ENCODE results near the gene RNF152.

DNA sequence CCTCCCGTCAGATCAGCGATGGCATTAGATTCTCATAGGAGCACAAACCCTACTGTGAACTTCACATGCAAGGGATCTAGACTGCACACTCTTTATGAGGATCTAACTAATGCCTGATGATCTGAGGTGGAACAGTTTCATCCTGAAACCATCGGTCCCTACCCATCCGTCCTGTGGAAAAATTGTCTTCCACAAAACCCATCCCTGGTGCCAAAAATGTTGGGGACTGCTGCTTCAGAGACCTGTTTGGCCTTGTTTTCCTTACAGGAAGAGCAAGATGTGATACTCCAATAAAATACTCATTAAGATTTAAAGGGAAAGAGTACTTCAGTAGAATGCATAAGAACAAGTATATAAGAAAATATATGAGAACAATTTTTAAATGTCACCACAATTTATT is 71.1 kb downstream of the RNF152 start:
- TF ChIP-seq, protein P1, sequence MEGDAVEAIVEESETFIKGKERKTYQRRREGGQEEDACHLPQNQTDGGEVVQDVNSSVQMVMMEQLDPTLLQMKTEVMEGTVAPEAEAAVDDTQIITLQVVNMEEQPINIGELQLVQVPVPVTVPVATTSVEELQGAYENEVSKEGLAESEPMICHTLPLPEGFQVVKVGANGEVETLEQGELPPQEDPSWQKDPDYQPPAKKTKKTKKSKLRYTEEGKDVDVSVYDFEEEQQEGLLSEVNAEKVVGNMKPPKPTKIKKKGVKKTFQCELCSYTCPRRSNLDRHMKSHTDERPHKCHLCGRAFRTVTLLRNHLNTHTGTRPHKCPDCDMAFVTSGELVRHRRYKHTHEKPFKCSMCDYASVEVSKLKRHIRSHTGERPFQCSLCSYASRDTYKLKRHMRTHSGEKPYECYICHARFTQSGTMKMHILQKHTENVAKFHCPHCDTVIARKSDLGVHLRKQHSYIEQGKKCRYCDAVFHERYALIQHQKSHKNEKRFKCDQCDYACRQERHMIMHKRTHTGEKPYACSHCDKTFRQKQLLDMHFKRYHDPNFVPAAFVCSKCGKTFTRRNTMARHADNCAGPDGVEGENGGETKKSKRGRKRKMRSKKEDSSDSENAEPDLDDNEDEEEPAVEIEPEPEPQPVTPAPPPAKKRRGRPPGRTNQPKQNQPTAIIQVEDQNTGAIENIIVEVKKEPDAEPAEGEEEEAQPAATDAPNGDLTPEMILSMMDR (IDR thresholded peaks at IDR 0.05): no peak
- TF ChIP-seq POLR2A (IDR thresholded peaks at IDR 0.05): no peak

Data from adrenal gland (tissue), 5 donors.